Fibroblast of the aortic adventitia (primary cell): Measurements from ENCODE around the gene CENPT. TPM values are rescaled to one million over a fixed set of nuclear protein-coding genes. Genes with fewer than 3 reads are reported as not detected.

Experiments used
- DNase-seq: peaks from one replicate; pipeline ENCODE4 v3.0.0-alpha.2; 2010; ENCODE audit warnings: low read depth
- H3K4me3 ChIP-seq: 2 replicates; pipeline ENCODE4 v1.5.1; 2011; ENCODE audit warnings: low read depth, mild to moderate bottlenecking, control low read depth, low read length, moderate library complexity
- CTCF ChIP-seq: IDR thresholded peaks from 2 replicates; pipeline ENCODE4 v1.5.1; 2011; ENCODE audit warnings: mild to moderate bottlenecking, low read length, control low read depth, inconsistent platforms; ENCODE audit not compliant: insufficient read depth
- small RNA-seq: library from RNA; depleted of rRNA; stranded (forward); fragments of <200 nt; gene quantifications from one replicate; pipeline ENCODE3, GENCODE V24; 2012
- total RNA-seq: library from RNA; depleted of rRNA; stranded (reverse); fragments of >200 nt; gene quantifications from 2 replicates; pipeline ENCODE4 v1.2.3, GENCODE V29; 2012; ENCODE audit warnings: low replicate concordance

The CENPT gene
- total RNA-seq, 1 donor: 39.9 TPM

GRCh38 chr16:67779256-67780014 is 68.1 kb downstream of the CENPT start:
- DNase-seq: no peak
- no peak overlapping the region for H3K4me3 ChIP-seq
- TF ChIP-seq CTCF: no peak

Small RNAs within 50 kb of the gene (small RNA-seq; reads per million reads assigned to genes)
- gene AC040162.2 (not detected), gene NRN1L (not detected)

Other genes with a start within 250 kb of the CENPT start
- 0.09 and 0.49 TPM in 2 replicates for gene CARMIL2, start 202.5 kb downstream of the CENPT start, total RNA-seq
- 8.8 and 23.1 TPM in 2 replicates for gene ACD, start 187.4 kb downstream of the CENPT start, total RNA-seq
- 1.4 TPM in 1 of 2 replicates, not detected in the other for gene PARD6A, start 186.7 kb downstream of the CENPT start, total RNA-seq
- 14.1 and 19.2 TPM in 2 replicates for gene ENKD1, start 180.9 kb downstream of the CENPT start, total RNA-seq
- 3.3 and 14.8 TPM in 2 replicates for gene C16orf86, start 180.9 kb downstream of the CENPT start, total RNA-seq
- 11.9 and 14.1 TPM in 2 replicates for gene GFOD2, start 128.4 kb downstream of the CENPT start, total RNA-seq
- 3.1 and 6.4 TPM in 2 replicates for gene RANBP10, start 41.1 kb downstream of the CENPT start, total RNA-seq
- gene TSNAXIP1, start 40.8 kb downstream of the CENPT start, total RNA-seq: 0.99 and 1.8 TPM in 2 replicates
- gene THAP11, start 5.4 kb downstream of the CENPT start, total RNA-seq: 19.8 and 21.1 TPM in 2 replicates
- gene NUTF2, start 760 bp downstream of the CENPT start, total RNA-seq: 24.4 and 155 TPM in 2 replicates
- 29.1 and 47.4 TPM in 2 replicates for gene EDC4, start 25.4 kb upstream of the CENPT start, total RNA-seq
- not detected in 2 replicates for gene NRN1L, start 37.2 kb upstream of the CENPT start, total RNA-seq
- gene PSKH1, start 45.6 kb upstream of the CENPT start, total RNA-seq: 11.0 and 19.8 TPM in 2 replicates
- 0.27 and 4.6 TPM in 2 replicates for gene CTRL, start 84.2 kb upstream of the CENPT start, total RNA-seq
- gene PSMB10, start 89.2 kb upstream of the CENPT start, total RNA-seq: 22.7 and 42.4 TPM in 2 replicates
- 2.7 and 5.2 TPM in 2 replicates for gene LCAT, start 96.4 kb upstream of the CENPT start, total RNA-seq
- 32.1 and 65.6 TPM in 2 replicates for gene SLC12A4, start 120.9 kb upstream of the CENPT start, total RNA-seq
- gene DPEP3, start 132.8 kb upstream of the CENPT start, total RNA-seq: not detected in 2 replicates
- not detected in 2 replicates for gene DPEP2, start 151.8 kb upstream of the CENPT start, total RNA-seq
- not detected in 2 replicates for gene DPEP2NB, start 168.2 kb upstream of the CENPT start, total RNA-seq
- gene DDX28, start 175.5 kb upstream of the CENPT start, total RNA-seq: 5.6 and 9.9 TPM in 2 replicates
- gene DUS2, start 175.6 kb upstream of the CENPT start, total RNA-seq: 12.9 and 14.6 TPM in 2 replicates
- gene NFATC3, start 237.7 kb upstream of the CENPT start, total RNA-seq: 17.7 and 36.3 TPM in 2 replicates